ENCODE measurements around the gene ASXL2.

Gene ASXL2

DNA sequence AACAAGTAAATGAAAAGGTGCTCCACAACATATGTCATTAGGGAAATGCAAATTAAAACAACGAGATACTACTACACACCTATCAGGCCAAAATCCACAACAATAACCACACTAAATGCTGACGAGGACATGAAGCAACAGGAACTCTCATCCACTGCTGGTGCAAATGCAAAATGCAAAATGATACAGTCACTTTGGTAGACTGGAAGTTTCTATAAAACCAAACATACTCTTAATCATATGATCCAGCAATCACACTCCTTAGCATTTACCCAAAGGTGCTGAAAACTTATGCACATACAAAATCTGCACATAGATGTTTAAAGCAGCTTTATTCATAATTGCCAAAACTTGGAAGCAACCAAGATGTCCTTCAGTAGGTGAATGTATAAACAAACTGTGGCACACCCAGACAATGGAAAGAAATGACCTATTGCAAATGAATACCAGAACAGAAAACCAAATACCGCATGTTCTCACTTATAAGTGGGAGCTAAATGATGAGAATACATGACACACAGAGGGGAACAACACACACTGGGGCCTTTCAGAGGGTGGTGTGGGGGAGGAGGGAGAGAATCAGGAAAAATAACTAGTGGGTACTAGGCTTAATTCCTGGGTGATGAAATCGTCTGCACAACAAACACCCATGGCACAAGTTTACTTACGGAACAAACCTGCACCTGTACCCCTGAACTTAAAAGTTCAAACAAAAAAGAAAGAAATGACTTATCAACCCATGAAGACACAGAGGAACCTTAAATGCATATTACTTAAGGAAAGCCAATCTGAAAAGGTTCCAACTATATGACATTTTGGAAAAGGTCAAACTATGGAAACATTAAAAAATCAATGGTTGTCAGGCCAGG is 80.4 kb downstream of the ASXL2 start:
- no peak for DNase-seq

DNA sequence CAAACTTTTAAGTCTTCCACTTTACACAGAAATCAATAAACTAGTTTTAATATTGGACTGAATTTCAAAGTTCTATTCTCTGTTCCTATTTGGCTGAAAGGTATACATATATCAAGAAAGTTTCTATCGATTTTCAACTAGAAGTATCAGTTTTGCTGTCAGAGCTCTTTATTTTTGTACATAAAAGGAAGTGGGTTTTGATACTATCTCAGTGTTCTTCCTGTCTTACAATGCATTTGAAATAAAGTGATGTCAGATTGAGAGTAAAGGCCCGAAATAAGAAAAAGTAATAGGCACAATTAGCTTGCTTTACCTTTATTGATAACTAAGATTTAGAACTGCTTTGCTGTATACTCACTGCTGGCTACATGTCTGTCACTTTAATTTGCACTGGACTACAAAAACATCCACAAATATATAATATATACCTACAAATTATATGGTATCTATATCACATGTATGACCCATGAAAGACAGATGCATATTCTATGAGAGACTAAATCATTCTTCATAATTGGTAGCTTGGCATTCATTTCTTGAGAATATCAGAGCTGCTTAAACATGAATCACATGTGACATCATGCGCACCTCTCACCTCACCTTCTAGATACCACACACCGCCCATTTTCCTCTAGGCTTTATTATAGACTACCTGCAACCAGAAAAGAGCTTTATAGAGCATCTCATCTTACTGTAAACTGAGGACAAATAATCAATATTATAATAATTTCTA is 83.6 kb downstream of the ASXL2 start:
- DNase-seq, result no peak

DNA sequence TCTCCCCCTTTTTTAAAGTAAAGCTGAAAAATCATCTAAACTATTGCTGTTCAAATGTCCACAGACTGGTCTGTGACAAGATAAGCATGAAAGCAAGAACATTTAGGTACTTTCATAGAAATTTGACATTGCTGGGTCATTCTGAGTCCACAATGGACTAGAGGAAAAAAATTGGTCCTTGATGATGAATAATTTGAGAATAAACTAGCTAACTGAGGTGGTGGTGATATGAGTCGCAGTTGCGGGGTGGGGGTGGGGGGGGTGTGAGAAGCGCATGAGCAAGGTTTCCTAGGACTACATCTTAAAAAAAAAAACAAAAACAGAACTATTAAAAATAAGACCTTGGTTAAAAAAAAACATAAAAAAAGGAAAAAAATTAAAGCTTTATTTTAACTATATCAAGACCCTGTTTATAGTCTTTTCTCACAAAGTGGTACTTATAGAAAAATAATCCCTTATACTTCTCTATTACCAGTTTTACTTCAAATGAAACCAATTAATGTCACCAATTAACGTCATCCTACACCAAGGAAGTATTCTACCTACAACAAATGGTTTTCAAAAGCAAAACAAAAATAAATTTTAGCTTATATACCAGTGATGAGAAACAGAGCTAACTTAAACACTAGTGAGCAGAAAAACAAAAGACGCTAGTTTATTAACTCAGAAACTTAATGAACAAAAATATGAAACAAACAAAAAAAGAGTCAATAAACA is 88.1 kb downstream of the ASXL2 start:
- no peak for DNase-seq

DNA sequence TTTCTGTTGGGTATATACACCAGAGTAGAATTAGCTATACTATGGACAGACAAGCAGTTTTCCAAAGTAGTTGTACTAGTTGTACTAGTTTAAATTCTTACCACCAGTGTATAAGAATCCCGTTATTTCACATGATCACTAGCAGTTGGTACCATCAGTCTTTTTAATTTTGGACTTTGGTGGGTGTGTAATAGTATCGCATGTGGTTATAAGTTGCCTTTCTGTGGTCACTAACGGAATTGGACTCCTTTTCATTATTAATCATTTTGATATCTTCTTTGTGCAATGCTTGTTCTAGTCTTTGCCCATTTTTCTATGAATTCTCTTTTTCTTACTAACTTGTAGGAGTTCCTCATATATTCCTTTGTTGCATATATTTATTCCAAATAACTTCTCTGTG is 89.8 kb downstream of the ASXL2 start:
- no peak for DNase-seq

DNA sequence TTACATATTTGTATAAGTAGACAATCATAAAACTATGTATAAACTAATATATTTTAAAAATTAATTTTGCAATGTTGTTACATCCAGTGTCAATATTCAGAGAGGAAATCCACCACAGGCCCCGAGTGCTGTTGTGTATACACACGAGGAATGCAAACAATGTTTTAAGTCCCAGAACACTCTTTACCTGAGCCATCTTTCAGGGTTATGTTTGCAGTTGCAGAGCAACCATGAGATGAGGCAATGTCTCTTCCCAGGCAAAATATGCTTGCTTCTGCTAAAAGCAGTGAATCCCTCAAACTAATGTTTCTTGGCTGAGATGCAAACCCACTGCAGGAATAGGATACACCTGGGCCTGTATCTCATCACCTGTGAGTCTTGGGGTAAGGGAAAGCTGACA is 91.3 kb downstream of the ASXL2 start:
- DNase-seq, result no peak

DNA sequence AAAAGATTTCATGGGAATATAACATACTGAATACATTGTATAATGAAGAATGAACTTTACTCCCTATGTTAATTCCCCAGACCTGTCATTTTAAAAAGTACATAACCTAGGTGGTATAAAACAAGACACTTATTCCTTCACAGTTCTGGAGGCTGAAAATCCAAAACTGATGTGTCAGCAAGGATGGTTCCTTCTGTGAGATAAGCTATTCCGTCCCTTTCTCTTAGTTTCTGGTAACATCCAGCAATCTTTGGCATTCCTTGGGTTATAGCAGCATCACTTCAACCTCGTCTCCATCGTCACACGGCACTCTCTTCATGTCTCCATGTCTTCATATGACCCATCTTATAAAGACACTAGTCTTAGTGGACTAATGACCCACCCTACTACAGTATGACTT is 93.9 kb downstream of the ASXL2 start:
- no peak for DNase-seq

DNA sequence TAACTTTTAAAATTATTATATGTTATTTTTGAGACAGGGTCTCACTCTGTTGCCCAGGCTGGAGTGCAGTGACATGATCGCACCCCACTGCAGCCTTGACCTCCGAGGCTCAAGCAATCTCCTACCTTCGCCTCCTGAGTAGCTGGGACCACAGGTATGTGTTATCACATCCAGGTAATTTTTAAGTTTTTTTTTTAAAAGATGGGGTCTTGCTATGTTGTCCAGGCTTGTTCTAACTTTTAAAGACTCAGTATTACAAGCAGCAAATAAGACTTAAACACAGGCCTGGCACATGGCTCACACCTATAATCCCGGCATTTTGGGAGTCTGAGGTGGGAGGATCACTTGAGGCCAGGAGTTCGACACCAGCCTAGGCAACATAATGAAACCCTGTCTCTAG is 101.2 kb downstream of the ASXL2 start:
- DNase-seq, result no peak

DNA sequence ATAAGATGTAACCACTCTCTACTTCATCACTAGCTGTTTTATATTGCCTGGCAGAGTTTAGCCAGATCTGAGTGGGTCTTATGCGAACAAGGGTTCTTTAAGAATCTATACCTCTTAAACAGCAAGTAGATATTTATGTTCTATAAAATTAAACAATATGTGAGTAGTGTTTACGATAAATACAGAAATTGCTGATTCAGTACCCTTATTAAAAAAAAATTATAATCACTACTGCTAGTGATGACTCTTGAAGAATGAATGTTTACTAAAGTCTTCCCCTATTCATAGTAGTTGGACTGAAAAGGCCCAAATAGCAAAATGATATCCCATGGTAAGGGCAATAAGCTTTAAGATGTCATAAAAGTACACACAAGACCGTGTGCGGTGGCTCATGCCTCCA is 106.2 kb downstream of the ASXL2 start:
- no peak for DNase-seq

DNA sequence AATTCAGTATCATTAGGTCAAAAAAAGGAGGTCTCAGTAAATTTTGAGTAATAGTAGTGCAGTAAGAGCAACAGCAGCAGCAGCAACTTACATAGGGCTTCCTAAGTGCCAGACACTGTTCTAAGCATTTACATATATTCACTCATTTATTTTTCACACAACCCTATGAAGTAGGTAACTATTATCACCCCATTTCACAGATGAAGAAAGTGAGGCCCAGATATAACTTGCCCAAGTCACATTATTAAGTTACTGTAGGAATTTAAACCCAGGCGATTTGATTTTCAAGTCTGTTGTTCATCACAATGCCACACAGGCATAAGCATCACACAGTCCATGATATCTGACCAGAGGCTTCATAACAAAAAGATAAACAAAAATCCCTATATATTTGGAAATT is 114.7 kb downstream of the ASXL2 start:
- no peak for DNase-seq

DNA sequence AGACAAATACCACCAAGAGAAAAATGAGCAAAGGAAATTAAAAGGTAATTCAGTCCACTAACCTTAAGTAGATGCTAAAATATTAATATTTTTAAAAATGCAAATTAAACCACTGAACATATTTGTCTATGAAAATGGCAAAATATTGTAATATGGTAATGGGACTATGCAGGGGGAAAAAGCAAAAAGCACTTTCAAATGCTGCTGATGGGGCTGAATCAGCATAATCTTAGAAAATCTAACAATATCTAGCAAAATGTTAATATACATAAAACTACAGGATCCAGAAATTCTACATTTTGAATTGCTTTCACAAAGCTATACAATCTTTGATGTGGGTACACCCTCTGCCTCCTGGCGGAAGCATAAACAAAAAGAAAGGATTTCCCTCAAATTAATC is 118.0 kb downstream of the ASXL2 start:
- DNase-seq, result no peak

DNA sequence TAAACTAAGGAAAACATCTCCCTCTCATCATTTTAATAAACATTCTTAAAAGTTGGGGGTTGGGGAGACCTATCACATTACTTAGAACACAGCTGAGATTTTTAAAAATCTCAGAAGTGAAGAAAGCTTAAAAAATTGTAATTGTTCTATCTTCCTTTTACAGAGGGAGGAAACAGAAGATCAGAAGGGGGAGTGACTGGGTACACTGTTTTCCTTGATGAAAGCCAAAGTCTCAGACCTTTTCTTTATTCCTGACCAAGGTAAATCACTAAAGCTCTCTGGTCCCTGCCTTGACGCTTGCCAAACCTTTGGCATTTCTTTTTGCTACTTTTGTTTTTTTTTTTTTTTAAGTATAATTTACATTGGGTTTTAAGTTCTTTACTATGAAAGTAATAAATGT is 119.9 kb downstream of the ASXL2 start:
- DNase-seq, result no peak

DNA sequence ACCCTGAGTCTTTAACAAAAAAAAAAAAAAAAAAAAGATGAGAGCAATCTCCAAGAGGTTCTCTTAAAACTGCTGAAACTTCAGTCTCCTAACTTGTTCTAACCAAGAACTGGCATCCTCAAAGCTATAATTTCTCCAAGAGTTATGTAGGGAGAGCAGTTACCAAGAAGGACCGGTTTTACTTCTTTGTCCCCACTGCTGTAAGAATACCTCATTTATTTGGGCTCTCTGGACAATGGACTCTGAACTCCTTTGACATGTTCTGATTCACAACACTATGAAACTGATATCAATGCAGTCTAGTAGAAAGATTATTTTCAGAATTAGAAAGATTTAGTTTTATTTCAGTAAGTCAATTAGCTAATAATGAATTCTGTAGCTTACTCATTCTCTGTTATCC is 120.4 kb downstream of the ASXL2 start:
- DNase-seq, result no peak

DNA sequence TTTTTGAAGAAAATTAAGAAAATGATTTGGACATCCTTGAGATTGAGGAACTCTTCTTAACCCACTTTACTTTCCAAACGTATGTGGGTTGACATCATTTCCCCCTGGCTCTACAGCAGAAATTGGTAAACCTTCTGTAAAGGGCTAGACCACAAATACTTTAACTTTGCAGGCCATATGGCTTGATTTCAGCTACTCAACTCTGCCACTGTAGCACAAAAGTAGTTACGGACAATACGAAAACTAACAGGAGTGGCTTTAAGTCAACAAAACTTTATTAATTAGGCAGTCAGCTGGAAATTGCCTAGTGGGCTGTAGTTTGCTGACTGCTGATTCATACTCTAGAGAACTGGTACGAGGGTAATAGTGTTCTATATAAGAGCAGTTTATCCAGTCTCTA is 121.8 kb downstream of the ASXL2 start:
- no peak for DNase-seq

DNA sequence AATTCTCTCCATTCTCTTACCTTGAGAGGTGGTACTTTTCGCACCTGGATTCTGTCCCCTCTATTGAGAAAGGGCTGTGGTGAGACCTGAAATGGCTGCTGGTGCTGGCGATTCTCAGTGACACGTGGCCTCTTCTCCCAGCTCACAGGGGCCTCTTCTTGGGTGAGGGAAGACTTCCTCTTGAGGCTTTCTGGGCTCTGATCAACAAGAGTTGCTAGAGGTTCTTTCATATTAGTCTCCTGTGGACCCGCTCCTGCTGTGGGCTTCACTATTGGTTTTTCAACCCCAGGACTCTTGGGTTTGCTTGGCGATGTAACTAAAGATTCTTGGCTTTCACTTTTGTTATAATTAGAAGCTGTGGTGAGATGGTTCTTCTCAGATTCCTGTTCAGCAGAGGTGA is 128.6 kb downstream of the ASXL2 start:
- DNase-seq, result no peak

DNA sequence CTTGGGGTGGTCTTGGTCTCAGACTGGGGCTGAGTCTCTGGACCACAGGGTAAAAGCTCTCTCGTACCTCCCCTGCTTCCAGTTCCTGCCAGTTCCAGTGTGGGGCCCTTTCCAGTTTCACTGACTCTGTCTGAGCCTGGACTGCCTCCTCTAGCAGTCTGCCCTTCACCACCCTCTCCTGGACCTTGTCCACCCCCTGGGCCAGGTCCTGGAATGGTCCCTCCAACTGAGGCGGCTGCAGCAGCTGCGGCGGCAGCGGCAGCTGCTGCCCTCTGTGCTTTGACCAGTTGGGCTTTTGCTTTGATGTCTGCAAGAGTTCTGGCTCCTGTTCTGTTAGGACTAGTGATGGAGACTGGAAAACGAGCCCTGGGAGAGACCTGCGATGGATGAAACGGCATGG is 134.2 kb downstream of the ASXL2 start:
- DNase-seq, result no peak

DNA sequence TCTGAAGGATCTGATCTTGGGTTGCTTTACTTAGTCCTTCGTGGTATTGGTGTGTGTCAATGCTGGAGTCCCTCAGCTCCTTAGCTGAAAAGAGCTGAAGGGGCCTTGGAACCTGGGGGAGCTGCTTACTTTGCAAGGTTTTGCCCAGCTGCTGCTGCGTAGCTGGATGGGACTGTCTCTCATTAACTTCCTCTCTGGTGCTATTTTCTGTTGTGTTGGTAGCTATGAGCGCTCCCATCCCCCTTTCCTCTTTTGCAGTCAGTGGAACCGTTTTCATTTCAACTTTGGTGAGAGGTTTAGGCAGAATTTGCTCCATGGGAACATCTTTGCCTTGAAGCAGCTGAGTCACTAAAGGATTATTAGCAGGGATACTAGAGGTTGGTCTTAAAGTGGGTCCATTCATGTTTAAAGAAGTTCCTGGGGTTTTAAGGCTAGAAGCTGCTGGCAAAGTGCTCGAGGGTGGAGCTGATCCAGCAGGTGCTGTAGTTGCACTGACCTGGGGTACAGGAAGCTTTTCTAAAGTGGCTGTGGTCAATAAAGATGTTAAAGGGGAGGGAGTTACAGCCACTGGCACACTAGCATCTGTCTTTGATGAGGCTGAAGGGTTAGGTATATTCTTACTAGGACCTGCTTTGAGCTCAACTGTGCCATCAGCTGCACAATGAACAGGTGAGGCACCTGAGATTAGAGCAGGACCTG is 135.0 kb downstream of the ASXL2 start:
- peak; percentile 31 for DNase-seq

DNA sequence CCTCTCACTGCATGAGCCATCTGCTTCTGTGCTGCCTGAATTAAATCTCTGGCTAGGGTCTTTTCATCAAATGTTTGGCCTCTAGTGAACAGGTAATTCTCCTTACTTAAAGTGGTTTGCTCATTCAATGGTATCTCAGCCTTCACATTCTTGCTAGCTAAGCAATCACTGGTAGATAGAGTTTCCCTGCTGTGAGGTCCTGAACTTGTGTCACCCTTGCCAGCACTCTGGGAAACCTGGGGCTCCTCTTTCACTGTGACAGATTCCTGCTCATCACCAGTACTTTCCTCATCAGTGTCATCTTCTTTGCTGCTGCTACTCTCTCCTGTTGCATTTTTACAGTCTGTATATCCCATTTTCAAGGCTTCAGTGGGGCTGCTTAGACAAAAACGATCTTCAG is 135.8 kb downstream of the ASXL2 start:
- DNase-seq, result no peak

DNA sequence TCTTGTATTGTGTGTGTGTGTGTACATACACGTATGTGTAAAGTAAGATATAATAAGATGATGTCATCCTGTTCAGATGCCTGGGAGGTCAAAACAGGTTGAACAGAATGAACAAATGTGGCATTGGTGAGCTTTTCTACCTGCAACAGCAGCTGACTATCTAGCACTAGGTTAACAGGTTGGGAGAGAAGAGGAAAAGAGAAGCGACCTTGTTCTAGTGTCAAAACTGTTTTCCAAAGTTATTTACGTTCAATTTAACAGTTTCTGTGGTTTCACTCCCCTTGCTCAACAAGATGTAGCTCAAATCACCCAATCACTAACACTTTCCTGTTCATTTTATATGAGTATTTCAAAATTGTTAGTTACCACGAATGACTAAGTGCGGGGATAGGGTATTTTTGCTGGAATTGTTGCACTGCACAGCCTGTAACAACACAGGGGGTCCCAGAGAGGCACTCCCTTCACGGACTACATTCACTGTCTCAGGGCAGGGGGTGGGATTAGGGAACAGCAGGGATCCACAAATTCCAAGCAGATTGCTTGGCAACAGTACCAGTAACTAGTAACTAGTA is 137.4 kb downstream of the ASXL2 start:
- no peak for DNase-seq

DNA sequence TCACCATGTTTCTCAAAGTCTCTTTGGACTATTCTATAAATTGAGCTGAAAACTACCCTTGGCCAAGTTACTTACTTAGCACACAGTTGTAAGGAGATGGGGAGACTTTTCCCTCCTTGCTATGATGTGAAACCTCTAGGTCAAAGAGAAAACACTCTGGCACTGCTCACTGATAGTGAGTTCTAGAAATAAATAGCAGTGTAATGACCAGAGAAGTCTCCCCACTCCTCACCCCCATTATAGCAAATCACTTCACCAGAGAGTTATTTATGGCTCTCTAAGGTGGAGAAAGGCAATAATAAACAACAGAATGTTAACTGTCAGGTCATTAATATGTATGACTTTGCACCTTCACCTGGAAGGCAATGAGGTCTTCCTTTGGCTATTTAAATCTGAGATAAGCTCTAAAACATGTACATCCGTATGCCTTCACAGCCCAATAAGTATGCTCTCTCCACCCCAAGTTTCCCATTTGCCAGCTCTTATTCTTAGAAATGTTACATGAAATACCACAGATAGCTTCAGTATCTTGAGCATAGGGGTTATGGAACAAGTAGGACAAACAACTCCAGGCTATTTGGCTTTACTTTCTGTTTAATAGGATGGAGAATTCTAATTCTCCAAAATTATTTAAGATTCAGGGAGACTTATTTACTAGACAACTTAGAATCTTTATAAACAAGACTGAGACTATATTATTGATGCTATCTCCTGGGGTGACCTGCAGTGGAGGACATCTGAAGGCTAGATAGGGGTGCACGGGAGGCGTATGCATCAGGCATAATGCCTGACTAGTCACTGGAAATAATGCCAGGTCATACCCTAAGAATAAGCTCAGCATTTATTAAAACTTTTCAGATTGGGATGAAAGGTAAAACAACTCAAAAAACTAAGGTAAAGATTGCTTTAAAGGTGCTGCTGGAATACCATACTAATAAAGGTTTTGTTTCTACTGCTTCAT is 139.6 kb downstream of the ASXL2 start:
- no peak for DNase-seq

DNA sequence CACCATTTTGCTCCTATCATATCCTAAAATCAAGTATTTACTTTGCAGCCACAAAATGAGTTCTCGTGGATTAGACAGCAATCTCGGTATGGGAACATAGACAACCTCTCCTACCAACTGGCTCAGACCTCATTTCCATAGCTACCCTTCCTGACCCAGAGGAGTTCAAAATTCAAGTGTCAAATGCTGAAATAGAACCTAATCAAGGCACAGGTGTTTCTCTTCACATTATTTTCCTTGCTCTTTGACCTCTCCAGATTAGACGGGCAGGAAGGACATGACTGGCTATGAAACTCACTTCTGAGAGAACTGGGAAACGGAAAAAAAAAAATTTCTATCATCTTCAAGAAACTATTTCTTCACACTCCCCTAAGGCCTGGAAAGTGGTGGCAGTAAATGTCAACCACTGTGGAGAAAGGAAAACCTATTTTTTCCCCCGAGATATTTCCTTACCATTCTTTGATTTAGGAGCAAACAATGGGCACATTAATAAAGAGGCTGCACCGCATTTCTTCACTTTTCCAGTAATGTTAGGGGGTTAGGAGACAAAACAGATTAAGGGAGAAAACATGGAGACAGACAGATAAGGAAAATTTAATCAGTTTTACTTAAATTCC is 141.3 kb downstream of the ASXL2 start:
- no peak for DNase-seq

DNA sequence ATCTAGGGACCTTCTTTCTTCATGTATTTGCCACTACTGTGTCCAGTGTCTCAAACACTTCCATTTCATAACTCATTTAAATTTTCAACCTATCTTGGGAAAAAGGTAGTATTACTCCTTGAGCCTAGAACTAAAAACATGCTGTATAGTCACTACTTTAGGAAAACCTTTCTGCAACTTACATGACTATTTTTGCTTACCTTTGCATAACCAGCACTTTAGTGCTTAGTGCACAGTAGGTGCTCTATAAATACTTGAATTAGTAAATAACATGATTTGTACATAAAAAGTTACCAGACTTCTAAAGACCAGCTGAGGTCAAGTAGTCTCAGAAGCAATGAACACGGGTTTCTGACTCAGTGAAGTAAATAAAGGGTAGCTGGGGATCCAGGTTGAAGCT is 142.5 kb downstream of the ASXL2 start:
- no peak for DNase-seq
